A549 treated with DMSO at 1 μM for 4 hours (cell line): ENCODE measurements around the gene MS4A4E. TPM values are rescaled to one million over a fixed set of nuclear protein-coding genes. Genes with fewer than 3 reads are reported as not detected.

Source experiments
- total RNA-seq: library from RNA; stranded (reverse); fragments of 200-300 nt; extraction: Qiagen RNA extraction; gene quantifications from 5 replicates; pipeline ENCODE4 v1.2.3, GENCODE V29; 2022; ENCODE audit warnings: low read depth

The MS4A4E gene
- total RNA-seq, result not detected in 5 replicates

GRCh38 chr11:60242740-60243239 lies at the start of gene MS4A4E:
Gene MS4A4E (minus strand): TSS chr11:60243137. CDS start chr11:60230055, 13,082 bp downstream.

GRCh38 chr11:60280412-60280811 lies 37.5 kb upstream of the MS4A4E start, which contains the start of gene MS4A4A:
Gene MS4A4A (plus strand): TSS chr11:60280666. CDS start chr11:60280676, 10 bp downstream.

GRCh38 chr11:60182541-60183330 lies 60.2 kb downstream of the MS4A4E start, which contains the start of gene MS4A6A:
Gene MS4A6A (minus strand): TSS chr11:60183083. CDS start chr11:60181727, 1,356 bp downstream.

Other genes starting within 250 kb of the MS4A4E start
- gene OOSP4B, start 226.0 kb downstream of the MS4A4E start, total RNA-seq, result not detected in 5 replicates
- gene OOSP2, start 202.7 kb downstream of the MS4A4E start, total RNA-seq, result not detected in 5 replicates
- not detected in 5 replicates for gene MS4A3, start 186.5 kb downstream of the MS4A4E start, total RNA-seq
- gene MS4A2, start 154.5 kb downstream of the MS4A4E start, total RNA-seq, result not detected in 5 replicates
- not detected in 5 replicates for gene MS4A6A, start 60.1 kb downstream of the MS4A4E start, total RNA-seq
- gene MS4A4A, start 37.5 kb upstream of the MS4A4E start, total RNA-seq, result not detected in 5 replicates
- not detected in 5 replicates for gene MS4A6E, start 84.1 kb upstream of the MS4A4E start, total RNA-seq
- not detected in 5 replicates for gene MS4A7, start 135.4 kb upstream of the MS4A4E start, total RNA-seq
- gene MS4A14, start 153.3 kb upstream of the MS4A4E start, total RNA-seq, result not detected in 5 replicates
- gene MS4A5, start 186.4 kb upstream of the MS4A4E start, total RNA-seq, result not detected in 5 replicates
- not detected in 5 replicates for gene MS4A1, start 212.7 kb upstream of the MS4A4E start, total RNA-seq
- not detected in 5 replicates for gene MS4A12, start 249.6 kb upstream of the MS4A4E start, total RNA-seq